ENCODE data around the gene SLC2A4. TPM values are rescaled to one million over a fixed set of nuclear protein-coding genes. Genes with fewer than 3 reads are reported as not detected.
"Not testable (repeated sequence)": the region's sequence is repeated elsewhere in the genome, so short reads cannot be mapped to it uniquely, and the experiment has no call there.

Gene SLC2A4
- polyA plus RNA-seq, 1 donor, result 1.1 TPM

DNA sequence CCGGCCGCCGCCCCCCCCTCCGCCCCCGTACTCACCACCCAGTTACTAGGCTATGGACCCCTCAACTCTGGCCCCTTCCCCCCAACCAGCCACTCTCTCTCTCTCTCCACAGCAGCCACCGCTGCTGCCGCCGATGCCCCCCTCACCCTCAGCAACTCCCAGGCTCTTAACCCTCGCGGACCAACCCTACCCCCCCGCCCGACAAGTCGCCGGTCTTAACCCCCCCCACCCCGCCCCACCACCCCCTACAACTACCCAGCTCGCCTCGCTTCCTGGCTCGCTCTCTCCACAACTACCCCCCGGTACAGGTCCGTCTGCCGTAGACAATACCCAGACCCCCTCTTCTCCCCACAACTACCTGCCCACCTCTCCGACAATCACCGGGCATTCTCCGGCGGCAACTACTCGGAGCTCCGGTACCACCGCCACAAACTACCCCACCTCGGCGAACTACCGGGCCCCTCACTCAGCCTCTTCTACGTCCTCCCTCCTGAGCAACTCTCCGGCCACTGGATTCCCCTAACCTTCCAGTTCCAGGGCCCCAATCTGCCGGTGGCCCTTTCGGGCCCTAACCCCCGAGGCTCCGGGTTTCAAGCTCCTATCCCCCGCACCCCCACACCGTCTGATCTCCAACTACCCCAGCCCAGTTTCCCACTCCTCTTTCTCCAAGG, 43.0 kb upstream of the SLC2A4 start:
- Histone ChIP-seq H3K9me3 (ENCODE audit: control insufficient read depth, low read depth, low read length) (no peaks in the 10 kb centered on the region), H3K27me3 (ENCODE audit: control insufficient read depth, insufficient read depth, low read length) (no peaks in the 10 kb centered on the region), H3K4me1 (ENCODE audit: control insufficient read depth, insufficient read depth, low read length) (peaks cover 32% of the 10 kb centered on the region), H3K27ac (ENCODE audit: low read length) (peak overlapping the region; percentile 66), H3K4me3 (ENCODE audit: low read length) (peak overlapping the region; percentile 98), H3K36me3 (ENCODE audit: control insufficient read depth, insufficient read depth, low read length) (peaks cover 34% of the 10 kb centered on the region)
- DNase-seq, result peak in 1 of 2 donors; percentile 53
- WGBS (ENCODE audit: insufficient coverage, low lambda C conversion rate), result no CpG with 5 or more reads among the region's 39 CpGs

DNA sequence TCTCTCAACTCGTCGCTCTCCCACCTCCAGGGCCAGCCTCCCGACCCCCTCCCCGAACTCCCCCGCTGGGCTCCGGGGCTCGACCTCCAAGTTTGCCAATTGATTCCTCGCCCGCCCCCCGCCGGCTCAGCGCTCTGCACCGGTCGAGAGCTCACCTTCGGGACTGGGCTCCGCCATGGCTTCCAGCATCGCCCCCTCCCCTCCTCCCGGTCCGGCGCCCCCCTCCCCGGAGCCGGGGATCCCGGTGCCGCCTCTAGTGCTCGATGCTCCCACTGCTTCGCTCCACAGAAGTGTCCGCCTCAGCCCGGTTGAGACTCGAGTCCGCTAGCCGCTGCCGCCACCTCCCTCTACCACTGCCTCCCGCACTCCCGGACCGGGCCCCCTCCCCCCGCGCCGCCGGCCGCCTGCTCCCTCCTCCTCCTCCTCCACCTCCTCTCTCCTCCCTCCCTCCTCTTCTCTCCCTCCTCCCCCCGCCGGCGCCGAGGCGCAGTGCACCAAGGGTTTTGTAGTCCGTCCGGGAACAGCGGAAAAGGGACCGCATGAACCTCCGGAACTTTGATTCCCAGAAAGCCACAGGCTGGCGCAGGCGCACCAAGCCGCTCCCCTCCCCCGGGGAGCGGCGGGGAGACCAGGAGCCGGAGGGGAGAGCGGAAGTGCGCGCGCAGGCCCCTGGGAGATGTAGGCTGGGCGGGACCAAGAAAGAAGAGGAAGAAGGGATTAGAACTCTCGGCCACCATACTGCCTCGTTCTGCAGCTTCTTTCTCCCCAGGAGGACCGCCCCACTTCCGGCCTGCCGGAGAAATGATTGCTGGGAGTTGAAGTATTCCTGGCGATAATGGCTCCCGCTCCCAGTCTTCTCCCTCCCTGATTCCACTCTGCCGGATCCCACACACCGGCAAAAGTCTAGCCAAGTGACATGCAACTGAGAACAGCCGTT, 42.2 kb upstream of the SLC2A4 start, which contains the start of gene PHF23:
Gene PHF23, minus strand, starts transcription at position 367 of the 937 bp plus-strand sequence. Its CDS starts 178 bp downstream, at position 189.
- Histone ChIP-seq H3K4me3 (ENCODE audit: low read length) (peak within 1 kb of the TSS; percentile 98), H3K36me3 (ENCODE audit: control insufficient read depth, insufficient read depth, low read length) (peaks cover 42% of the 10 kb centered on the region), H3K27ac (ENCODE audit: low read length) (peak within 1 kb of the TSS; percentile 66), H3K9me3 (ENCODE audit: control insufficient read depth, low read depth, low read length) (no peaks in the 10 kb centered on the region), H3K4me1 (ENCODE audit: control insufficient read depth, insufficient read depth, low read length) (peaks cover 32% of the 10 kb centered on the region), H3K27me3 (ENCODE audit: control insufficient read depth, insufficient read depth, low read length) (no peaks in the 10 kb centered on the region)
- no CpG with 5 or more reads among the region's 72 CpGs for WGBS (ENCODE audit: insufficient coverage, low lambda C conversion rate)
- peak; percentile 100 for DNase-seq

DNA sequence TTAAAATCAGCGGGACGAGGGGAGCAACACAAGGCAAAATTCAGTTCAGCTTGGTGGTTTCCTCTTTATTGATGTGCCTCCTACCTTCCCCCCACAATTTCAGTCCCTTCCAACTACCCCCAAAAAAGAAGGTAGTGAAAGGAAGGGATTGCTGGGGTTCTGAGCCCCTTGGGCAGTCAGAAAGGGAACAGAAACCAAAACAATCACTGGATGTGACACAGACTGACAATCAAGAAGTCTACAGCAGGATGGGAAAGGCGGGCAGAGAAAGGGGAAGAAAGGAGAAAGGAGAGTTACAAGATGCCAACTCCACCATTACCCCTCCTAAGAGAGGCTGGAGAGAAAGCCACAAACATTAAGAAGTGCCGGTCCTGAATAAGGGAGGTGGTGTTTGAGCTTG, 41.1 kb upstream of the SLC2A4 start:
- no CpG with 5 or more reads among the region's 4 CpGs for WGBS (ENCODE audit: insufficient coverage, low lambda C conversion rate)
- Histone ChIP-seq H3K36me3 (ENCODE audit: control insufficient read depth, insufficient read depth, low read length) (peaks cover 42% of the 10 kb centered on the region), H3K27me3 (ENCODE audit: control insufficient read depth, insufficient read depth, low read length) (no peaks in the 10 kb centered on the region), H3K27ac (ENCODE audit: low read length) (peak overlapping the region; percentile 99), H3K9me3 (ENCODE audit: control insufficient read depth, low read depth, low read length) (no peaks in the 10 kb centered on the region), H3K4me1 (ENCODE audit: control insufficient read depth, insufficient read depth, low read length) (peaks cover 29% of the 10 kb centered on the region), H3K4me3 (ENCODE audit: low read length) (peak overlapping the region; percentile 95)
- DNase-seq, result no peak

DNA sequence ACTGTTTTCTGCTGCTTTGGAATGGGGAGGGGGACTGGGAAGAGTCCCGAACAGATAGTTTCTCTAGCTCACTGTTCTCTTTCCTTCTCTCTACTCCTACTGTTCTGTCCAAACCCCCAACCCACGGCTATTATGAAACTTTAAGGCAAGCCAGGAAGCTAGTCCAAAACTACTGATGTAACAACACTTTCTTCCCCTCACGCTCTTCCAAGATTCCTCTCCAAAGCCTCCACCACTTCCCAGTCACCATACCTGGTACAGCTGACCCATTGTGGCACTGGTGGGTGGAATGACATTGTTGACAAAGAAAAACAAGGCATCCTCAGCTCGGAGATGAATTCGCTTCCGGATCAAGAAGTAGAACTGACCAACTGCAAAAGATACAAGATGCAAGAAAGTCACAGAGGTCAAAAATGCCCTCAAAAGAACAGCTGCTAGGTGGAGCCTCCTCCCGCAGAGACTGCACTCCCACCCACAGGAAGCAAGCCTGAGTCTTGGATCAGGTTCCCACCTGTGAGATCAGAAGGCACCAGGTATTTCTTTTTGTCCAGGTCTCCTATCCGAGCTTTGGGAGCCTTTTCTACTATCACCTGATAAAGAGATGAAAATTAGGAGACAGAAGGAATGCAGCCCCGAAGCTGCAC, 40.3 kb upstream of the SLC2A4 start:
- no peaks in the 10 kb centered on the region for H3K27me3 ChIP-seq (ENCODE audit: control insufficient read depth, insufficient read depth, low read length)
- DNase-seq, result no peak
- H3K27ac ChIP-seq (ENCODE audit: low read length), result peak overlapping the region; percentile 99
- H3K9me3 ChIP-seq (ENCODE audit: control insufficient read depth, low read depth, low read length), result no peaks in the 10 kb centered on the region
- WGBS (ENCODE audit: insufficient coverage, low lambda C conversion rate), result no CpG with 5 or more reads among the region's 9 CpGs
- H3K36me3 ChIP-seq (ENCODE audit: control insufficient read depth, insufficient read depth, low read length), result peaks cover 42% of the 10 kb centered on the region
- peaks cover 22% of the 10 kb centered on the region for H3K4me1 ChIP-seq (ENCODE audit: control insufficient read depth, insufficient read depth, low read length)
- H3K4me3 ChIP-seq (ENCODE audit: low read length), result peak overlapping the region; percentile 95

DNA sequence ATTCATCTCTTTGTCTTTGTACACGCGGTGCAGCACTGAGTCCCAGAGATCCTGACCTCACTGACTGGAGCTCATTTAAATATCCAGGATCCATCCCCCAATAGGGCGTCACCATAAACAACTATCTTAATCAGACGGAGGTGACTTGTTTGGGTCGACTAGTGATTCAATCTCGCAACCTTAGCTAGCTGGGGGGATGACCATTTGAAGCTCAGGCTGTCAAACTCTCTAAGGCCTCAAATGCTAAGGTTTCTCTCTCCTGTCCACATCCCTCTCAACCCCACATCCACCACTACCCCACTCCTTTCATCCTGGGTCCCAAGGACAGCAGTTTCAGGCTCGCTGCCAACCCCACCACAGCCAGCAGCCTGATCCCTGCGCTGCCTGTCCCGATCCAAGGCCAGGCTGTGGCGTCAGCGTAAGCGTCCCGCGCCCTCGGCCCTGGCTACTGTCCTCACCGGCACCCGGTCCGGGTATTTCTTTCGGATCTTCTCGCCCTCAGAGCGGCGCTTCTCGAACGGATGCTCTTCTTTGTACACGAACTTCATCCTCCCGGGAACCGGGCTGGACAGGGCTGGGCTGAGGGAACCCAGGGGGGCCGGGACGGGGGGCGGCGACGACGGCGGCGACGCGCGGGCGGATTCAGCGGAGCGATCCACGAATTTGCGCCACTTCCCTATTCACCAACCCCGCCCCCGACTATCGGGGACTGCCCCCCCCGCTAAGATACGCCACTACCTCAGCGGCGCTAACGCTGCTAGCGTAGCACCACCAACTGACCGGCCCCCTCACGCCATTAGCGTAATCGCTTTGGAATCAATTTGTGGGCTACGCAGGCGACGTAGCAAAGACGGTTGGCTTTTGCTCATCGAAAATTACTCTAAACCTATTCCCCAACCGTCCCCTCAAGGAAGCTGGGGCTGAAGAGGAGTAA, 39.5 kb upstream of the SLC2A4 start, which contains the start of gene GABARAP:
Gene GABARAP, minus strand, starts transcription at position 667 of the 934 bp plus-strand sequence. Its CDS starts 119 bp downstream, at position 548.
- Histone ChIP-seq H3K4me1 (ENCODE audit: control insufficient read depth, insufficient read depth, low read length) (peaks cover 19% of the 10 kb centered on the region), H3K4me3 (ENCODE audit: low read length) (peak within 1 kb of the TSS; percentile 95), H3K27me3 (ENCODE audit: control insufficient read depth, insufficient read depth, low read length) (no peaks in the 10 kb centered on the region), H3K9me3 (ENCODE audit: control insufficient read depth, low read depth, low read length) (no peaks in the 10 kb centered on the region), H3K27ac (ENCODE audit: low read length) (peak within 1 kb of the TSS; percentile 99), H3K36me3 (ENCODE audit: control insufficient read depth, insufficient read depth, low read length) (peaks cover 42% of the 10 kb centered on the region)
- no CpG with 5 or more reads among the region's 62 CpGs for WGBS (ENCODE audit: insufficient coverage, low lambda C conversion rate)
- peak; percentile 92 to 96 for DNase-seq

DNA sequence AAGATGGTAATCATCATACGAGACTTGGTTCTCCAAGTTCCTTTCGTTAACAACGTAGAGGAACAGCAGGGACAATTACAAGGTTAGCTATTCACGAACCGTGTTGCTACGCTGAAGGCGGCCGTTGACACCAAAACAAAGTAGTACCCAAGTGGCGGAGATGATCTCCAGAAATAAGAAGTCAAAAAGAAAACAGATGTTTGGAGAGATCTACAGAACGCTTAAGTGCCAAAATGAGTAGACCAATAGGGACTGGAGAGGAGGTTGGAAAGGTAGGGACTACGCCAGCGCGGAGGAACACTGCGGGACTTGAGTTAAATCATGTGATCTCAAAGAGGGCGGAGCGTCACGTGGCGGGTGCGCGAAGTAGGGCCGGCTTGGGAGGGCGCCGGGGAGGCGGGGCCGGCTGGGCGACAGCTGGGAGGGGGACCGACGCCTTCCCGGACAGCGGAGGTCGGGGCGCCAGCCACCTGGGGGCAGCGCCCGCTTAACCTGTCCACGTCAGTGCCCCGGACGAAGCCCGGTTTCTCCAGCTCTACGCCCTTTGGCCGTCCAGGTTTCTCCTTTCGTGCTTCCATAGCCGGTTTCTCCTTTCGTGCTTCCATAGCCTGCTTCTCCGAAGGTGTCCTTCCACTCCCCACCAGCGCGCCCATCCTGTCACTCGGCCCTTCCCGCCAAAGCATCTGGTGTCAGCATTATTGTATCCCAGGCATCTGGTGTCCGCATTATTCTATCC, 38.6 kb upstream of the SLC2A4 start:
- Histone ChIP-seq H3K4me3 (ENCODE audit: low read length) (peak overlapping the region; percentile 95), H3K9me3 (ENCODE audit: control insufficient read depth, low read depth, low read length) (no peaks in the 10 kb centered on the region), H3K27me3 (ENCODE audit: control insufficient read depth, insufficient read depth, low read length) (no peaks in the 10 kb centered on the region), H3K36me3 (ENCODE audit: control insufficient read depth, insufficient read depth, low read length) (peaks cover 39% of the 10 kb centered on the region), H3K4me1 (ENCODE audit: control insufficient read depth, insufficient read depth, low read length) (peaks cover 14% of the 10 kb centered on the region), H3K27ac (ENCODE audit: low read length) (peak overlapping the region; percentile 99)
- 0% methylated on average over 2 of the region's 49 CpGs for WGBS (ENCODE audit: insufficient coverage, low lambda C conversion rate)
- DNase-seq, result peak; percentile 96 to 97

DNA sequence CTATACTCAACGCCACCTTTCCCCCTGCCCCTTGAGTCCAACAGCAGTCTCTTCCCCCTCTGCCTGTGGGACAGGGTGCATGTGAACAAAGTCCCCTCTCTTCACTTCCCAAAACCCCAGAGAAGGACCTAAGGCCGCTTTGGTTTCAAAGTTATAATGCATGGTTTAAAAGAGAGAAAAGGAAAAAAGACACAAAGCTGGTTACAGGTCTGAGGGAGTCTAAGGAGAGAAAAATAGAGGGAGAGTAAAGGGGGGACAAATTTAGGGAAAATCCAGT, 38.1 kb upstream of the SLC2A4 start:
- peaks cover 14% of the 10 kb centered on the region for H3K4me1 ChIP-seq (ENCODE audit: control insufficient read depth, insufficient read depth, low read length)
- DNase-seq, result no peak
- H3K36me3 ChIP-seq (ENCODE audit: control insufficient read depth, insufficient read depth, low read length), result peaks cover 39% of the 10 kb centered on the region
- no peaks in the 10 kb centered on the region for H3K9me3 ChIP-seq (ENCODE audit: control insufficient read depth, low read depth, low read length)
- H3K27ac ChIP-seq (ENCODE audit: low read length), result peak overlapping the region; percentile 99
- 17% methylated on average over 1 of the region's 2 CpGs for WGBS (ENCODE audit: insufficient coverage, low lambda C conversion rate)
- no peaks in the 10 kb centered on the region for H3K27me3 ChIP-seq (ENCODE audit: control insufficient read depth, insufficient read depth, low read length)
- peak overlapping the region; percentile 95 for H3K4me3 ChIP-seq (ENCODE audit: low read length)

DNA sequence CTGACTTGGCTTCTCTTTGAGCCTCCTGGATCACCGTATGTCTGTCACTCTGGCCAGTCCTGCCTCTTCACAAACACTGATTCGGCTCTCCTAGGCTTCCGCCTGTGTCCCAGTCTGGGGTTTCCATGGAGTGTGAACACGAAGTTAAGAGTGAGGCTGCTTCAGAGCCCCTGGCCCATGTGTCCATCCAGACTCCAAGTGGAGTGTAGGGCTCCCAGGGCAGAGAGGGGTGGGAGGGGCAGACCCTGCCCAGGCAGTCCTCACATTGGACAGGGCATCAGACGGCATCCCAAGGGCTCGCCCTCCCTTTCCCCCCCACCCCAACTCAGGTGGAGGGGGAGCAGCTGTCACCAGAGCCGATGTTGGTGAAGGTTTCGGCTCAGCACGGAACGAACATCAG, 37.7 kb upstream of the SLC2A4 start:
- Histone ChIP-seq H3K27ac (ENCODE audit: low read length) (peak overlapping the region; percentile 99), H3K36me3 (ENCODE audit: control insufficient read depth, insufficient read depth, low read length) (peaks cover 39% of the 10 kb centered on the region), H3K4me1 (ENCODE audit: control insufficient read depth, insufficient read depth, low read length) (peaks cover 14% of the 10 kb centered on the region)
- not testable (repeated sequence) for H3K9me3 ChIP-seq (ENCODE audit: control insufficient read depth, low read depth, low read length); H3K27me3 ChIP-seq (ENCODE audit: control insufficient read depth, insufficient read depth, low read length); DNase-seq; H3K4me3 ChIP-seq (ENCODE audit: low read length)
- no CpG with 5 or more reads among the region's 10 CpGs for WGBS (ENCODE audit: insufficient coverage, low lambda C conversion rate)

DNA sequence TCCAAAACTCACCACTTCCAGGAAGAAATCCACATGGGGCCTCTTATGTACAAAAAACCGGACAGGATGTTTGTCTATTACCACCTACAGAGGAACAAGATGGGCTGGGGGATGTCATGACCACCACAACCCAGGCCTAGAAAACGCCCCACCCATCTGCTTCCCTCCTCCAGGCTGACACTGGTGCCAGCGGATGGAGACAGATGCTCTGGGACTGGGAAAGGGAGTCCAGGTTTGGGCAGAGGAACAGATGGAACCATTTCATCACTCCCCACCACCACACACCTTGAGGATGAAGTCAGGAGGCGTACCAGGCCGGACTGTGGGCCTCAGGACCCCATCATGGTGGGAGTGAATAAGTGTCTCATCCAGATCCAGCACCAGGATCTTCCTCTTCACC, 34.7 kb upstream of the SLC2A4 start:
- WGBS (ENCODE audit: insufficient coverage, low lambda C conversion rate), result no CpG with 5 or more reads among the region's 5 CpGs
- Histone ChIP-seq H3K27me3 (ENCODE audit: control insufficient read depth, insufficient read depth, low read length) (no peaks in the 10 kb centered on the region), H3K27ac (ENCODE audit: low read length) (no peak overlapping the region), H3K36me3 (ENCODE audit: control insufficient read depth, insufficient read depth, low read length) (peaks cover 33% of the 10 kb centered on the region), H3K4me1 (ENCODE audit: control insufficient read depth, insufficient read depth, low read length) (peaks cover 5% of the 10 kb centered on the region), H3K4me3 (ENCODE audit: low read length) (no peak overlapping the region), H3K9me3 (ENCODE audit: control insufficient read depth, low read depth, low read length) (no peaks in the 10 kb centered on the region)
- DNase-seq, result no peak
